ENCODE results near the gene SMAD3. TPM values are rescaled to one million over a fixed set of nuclear protein-coding genes. Genes with fewer than 3 reads are reported as not detected.

Gene SMAD3
- total RNA-seq, 4 donors from 2014 or later: 25.9 to 69.4 (median 35.2) TPM

DNA sequence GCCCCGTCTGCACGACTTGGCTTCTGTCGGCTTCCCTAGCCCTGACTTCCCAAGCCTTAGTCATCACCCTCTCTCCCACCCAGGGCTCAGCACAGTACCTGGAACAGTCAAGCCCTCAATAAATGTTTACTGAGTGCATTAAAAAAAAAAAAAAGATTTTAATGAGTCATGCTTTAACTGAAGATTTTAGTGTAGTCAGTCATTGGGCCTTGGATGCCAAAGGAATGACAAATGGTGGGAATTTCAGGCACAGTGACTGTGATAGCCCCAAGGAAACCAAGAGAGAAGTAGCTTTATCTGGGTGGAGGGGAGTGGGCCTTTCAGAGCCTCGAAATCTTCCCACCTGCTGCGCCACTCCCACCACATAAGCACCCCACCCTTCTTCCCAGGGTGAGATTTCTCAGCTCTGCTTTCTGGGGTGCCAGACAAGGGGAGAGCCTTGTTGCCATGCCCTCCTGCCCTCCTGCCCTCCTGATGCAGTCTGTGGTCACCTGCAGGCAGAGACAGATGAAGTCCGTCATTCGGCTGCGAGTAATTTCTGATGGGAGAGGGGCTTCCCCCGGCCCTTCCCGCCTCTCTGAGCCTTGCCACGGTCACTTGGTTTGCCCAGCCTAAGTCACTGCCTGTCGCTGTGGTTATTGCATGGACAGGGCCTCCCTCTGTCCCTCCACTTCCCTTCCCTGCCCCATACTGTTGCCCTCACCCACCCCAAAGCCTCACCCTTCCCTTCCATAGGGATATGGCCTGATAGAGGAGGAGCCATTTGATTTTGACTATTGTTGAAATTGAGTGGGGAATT, 41.8 kb downstream of the SMAD3 start:
- WGBS, 2 donors: 60 to 61% methylated on average over 12 of the region's 12 CpGs
- TF ChIP-seq POLR2A (IDR thresholded peaks at IDR 0.05): no peak
- TF ChIP-seq, protein P1, sequence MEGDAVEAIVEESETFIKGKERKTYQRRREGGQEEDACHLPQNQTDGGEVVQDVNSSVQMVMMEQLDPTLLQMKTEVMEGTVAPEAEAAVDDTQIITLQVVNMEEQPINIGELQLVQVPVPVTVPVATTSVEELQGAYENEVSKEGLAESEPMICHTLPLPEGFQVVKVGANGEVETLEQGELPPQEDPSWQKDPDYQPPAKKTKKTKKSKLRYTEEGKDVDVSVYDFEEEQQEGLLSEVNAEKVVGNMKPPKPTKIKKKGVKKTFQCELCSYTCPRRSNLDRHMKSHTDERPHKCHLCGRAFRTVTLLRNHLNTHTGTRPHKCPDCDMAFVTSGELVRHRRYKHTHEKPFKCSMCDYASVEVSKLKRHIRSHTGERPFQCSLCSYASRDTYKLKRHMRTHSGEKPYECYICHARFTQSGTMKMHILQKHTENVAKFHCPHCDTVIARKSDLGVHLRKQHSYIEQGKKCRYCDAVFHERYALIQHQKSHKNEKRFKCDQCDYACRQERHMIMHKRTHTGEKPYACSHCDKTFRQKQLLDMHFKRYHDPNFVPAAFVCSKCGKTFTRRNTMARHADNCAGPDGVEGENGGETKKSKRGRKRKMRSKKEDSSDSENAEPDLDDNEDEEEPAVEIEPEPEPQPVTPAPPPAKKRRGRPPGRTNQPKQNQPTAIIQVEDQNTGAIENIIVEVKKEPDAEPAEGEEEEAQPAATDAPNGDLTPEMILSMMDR (IDR thresholded peaks at IDR 0.05): no peak
- H3K4me3 ChIP-seq (ENCODE audit: low read depth, poor library complexity, severe bottlenecking): no peak overlapping the region
- intact Hi-C loops (cut with DNase I; ENCODE audit: low total_unique reads): loop anchor here (10.0 kb wide), 1 partner anchor 1052 kb away; no protein-coding TSS in a partner anchor
- peak in 1 of 2 donors; percentile 51 for DNase-seq (ENCODE audit: low spot score in 2 of 2)

- WGBS, 2 donors: 63 to 64% methylated on average over 9 of the region's 9 CpGs
- TF ChIP-seq, protein P1 (IDR thresholded peaks at IDR 0.05): no peak
- TF ChIP-seq POLR2A (IDR thresholded peaks at IDR 0.05): no peak
- DNase-seq (ENCODE audit: low spot score in 2 of 2): no peak
- intact Hi-C loops (cut with DNase I; ENCODE audit: low total_unique reads): loop anchor here (10.0 kb wide), 1 partner anchor 1054 kb away; no protein-coding TSS in a partner anchor
- no peak overlapping the region for H3K4me3 ChIP-seq (ENCODE audit: low read depth, poor library complexity, severe bottlenecking)
Observed at GRCh38 chr15:67108122-67108961, 42.9 kb downstream of the SMAD3 start.

DNA sequence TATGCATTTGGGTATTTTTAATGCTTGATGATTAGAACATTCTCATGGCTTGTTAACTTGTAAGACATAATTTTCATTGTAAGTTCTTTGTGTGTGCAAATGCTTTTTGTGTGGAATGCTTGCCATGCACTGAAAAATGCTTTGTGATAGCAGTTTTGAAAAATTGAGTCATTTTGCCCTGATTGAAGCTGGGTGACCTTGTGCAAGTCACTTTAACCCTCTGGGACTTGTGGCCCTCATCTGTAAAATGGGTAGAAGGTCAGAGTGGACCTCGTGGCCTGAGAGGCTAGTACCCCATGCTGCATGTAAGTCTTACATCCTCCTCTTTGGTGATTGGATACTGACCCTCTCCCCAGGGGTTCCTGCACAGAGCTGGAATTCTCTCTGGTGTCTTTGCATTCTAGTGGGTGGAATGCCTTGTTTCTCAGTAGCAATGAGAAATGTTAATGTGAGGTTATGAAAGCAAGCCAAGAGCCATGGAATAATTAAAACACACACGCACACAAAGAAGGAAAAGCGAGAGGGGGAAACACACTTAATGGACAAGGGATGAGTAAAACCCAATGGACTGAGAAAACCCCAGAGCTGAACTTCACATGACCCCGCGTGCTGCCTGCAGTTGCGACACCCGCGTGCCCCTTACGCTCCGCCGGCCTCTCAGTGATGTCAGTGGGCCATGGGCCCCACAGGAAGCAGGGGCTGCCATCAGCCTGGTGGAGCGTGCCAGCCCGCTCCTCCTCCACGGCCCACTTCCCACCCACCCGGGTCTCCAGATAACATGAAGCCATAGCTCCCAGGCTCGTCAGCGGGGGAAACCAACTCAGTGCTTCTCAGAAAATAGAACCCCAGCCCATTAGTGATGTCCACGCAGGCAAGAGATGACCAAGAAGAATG, 44.0 kb downstream of the SMAD3 start:
- WGBS, 2 donors: 51 to 54% methylated on average over 18 of the region's 18 CpGs
- DNase-seq (ENCODE audit: low spot score in 2 of 2): peak in 1 of 2 donors; percentile 93
- no peak overlapping the region for H3K4me3 ChIP-seq (ENCODE audit: low read depth, poor library complexity, severe bottlenecking)
- no peak for TF ChIP-seq POLR2A (IDR thresholded peaks at IDR 0.05)
- TF ChIP-seq, protein P1 (IDR thresholded peaks at IDR 0.05): no peak
- intact Hi-C loops (cut with DNase I; ENCODE audit: low total_unique reads): loop anchor here (10.0 kb wide), 1 partner anchor 1055 kb away; no protein-coding TSS in a partner anchor

GRCh38 chr15:67110361-67110781, 45.0 kb downstream of the SMAD3 start:
- 89 to 98% methylated on average over 5 of the region's 5 CpGs for WGBS, 2 donors
- no peak for DNase-seq (ENCODE audit: low spot score in 2 of 2)
- intact Hi-C loops (cut with DNase I; ENCODE audit: low total_unique reads): no loop called here
- TF ChIP-seq POLR2A (IDR thresholded peaks at IDR 0.05): no peak
- TF ChIP-seq, protein P1 (IDR thresholded peaks at IDR 0.05): no peak
- H3K4me3 ChIP-seq (ENCODE audit: low read depth, poor library complexity, severe bottlenecking): no peak overlapping the region
